ENCODE measurements around the gene DBX1.

DNA sequence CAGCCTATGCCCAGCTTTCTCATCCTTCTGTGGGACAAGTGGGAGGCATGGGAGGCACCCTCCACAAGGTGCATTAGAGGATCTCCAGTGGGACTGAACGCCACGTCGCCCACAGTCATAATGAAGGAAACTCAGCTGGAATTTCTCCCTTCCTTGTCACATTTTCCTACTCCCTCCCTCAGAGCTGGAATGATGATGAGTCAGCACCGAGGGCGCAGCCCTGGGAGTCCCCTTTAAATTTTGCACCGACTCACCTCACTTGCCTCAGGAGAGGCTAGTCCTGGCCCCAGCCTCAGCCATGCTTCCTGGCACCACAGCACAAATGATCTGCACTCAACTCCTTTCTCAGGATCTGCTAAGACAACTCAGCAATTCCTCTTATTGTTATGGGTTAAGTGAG is 34.3 kb downstream of the DBX1 start:
- TF ChIP-seq POLR2AphosphoS5 (IDR thresholded peaks at IDR 0.05) (no peak), POLR2A (IDR thresholded peaks at IDR 0.05; ENCODE audit: low read depth) (no peak), EP300 (IDR thresholded peaks at IDR 0.05) (no peak)

Data from esophagus muscularis mucosa (tissue), 3 donors.